Panc1 (cell line): Measurements from ENCODE around the gene UXS1.

Source experiments
- CTCF ChIP-seq: fragments of 450-650 bp; IDR thresholded peaks from 2 replicates; pipeline ENCODE4 v1.5.1; 2017; ENCODE audit warnings: mild to moderate bottlenecking
- POLR2AphosphoS5 ChIP-seq: IDR thresholded peaks from 2 replicates; pipeline ENCODE4 v1.6.1; 2012; ENCODE audit warnings: mild to moderate bottlenecking, low read depth, low read length, moderate library complexity
- REST ChIP-seq, 2 experiments: IDR thresholded peaks; 2 replicates each; pipeline ENCODE4 v1.6.1; 2011 to 2012; ENCODE audit warnings: low read depth in 2 of 2, control low read depth in 1 of 2, low read length in 1 of 2, mild to moderate bottlenecking in 1 of 2, moderate library complexity in 1 of 2; ENCODE audit not compliant: insufficient read depth in 1 of 2
- SIN3A ChIP-seq: IDR thresholded peaks from 2 replicates; pipeline ENCODE4 v1.6.1; 2012; ENCODE audit warnings: low read depth, mild to moderate bottlenecking, low read length, moderate library complexity, borderline replicate concordance; ENCODE audit not compliant: insufficient read depth
- TCF7L2 ChIP-seq: IDR thresholded peaks from 2 replicates; pipeline ENCODE4 v1.6.1; 2011; ENCODE audit warnings: mild to moderate bottlenecking, low read depth, low read length, inconsistent platforms

GRCh38 chr2:106177581-106177980 lies 16.5 kb downstream of the UXS1 start:
- TF ChIP-seq CTCF (no peak), REST (IDR thresholded peaks at IDR 0.05; ENCODE audit: insufficient read depth in 1 of 2, low read depth in 2 of 2, low read length in 1 of 2) (no peak), POLR2AphosphoS5 (no peak), TCF7L2 (no peak), SIN3A (no peak)
